DMS 273 (cell line): ENCODE results near the gene RPGRIP1.
"Not testable (repeated sequence)": the region's sequence is repeated elsewhere in the genome, so short reads cannot be mapped to it uniquely, and the experiment has no call there.

Experiments used
- DNase-seq: peaks from one replicate; lab custom pipeline; 2025; ENCODE audit not compliant: unreplicated experiment; lab: John Stamatoyannopoulos, UW

RPGRIP1 gene

GRCh38 chr14:21299562-21300130, 19.8 kb downstream of the RPGRIP1 start:
- no peak for DNase-seq

GRCh38 chr14:21300892-21301291, 21.0 kb downstream of the RPGRIP1 start:
- DNase-seq, result peak; percentile 77

- DNase-seq, result no peak
Measured at GRCh38 chr14:21302013-21302835, 22.3 kb downstream of the RPGRIP1 start.

- DNase-seq, result not testable (repeated sequence)
Measured at GRCh38 chr14:21302836-21303140, 22.9 kb downstream of the RPGRIP1 start.

- no peak for DNase-seq
Measured at GRCh38 chr14:21307637-21308036, 27.8 kb downstream of the RPGRIP1 start.

- DNase-seq, result peak; percentile 49
Measured at GRCh38 chr14:21308132-21308478, 28.2 kb downstream of the RPGRIP1 start.

GRCh38 chr14:21308479-21309237, 28.8 kb downstream of the RPGRIP1 start:
- peak; percentile 96 for DNase-seq

- no peak for DNase-seq
Measured at GRCh38 chr14:21309238-21309636, 29.4 kb downstream of the RPGRIP1 start.

GRCh38 chr14:21309956-21310355, 30.1 kb downstream of the RPGRIP1 start:
- DNase-seq, result no peak

GRCh38 chr14:21311614-21312013, 31.7 kb downstream of the RPGRIP1 start:
- no peak for DNase-seq

- DNase-seq, result no peak
Measured at GRCh38 chr14:21313512-21313911, 33.6 kb downstream of the RPGRIP1 start.

- no peak for DNase-seq
Measured at GRCh38 chr14:21317398-21317797, 37.5 kb downstream of the RPGRIP1 start.

- DNase-seq, result no peak
Measured at GRCh38 chr14:21320913-21321312, 41.0 kb downstream of the RPGRIP1 start.

GRCh38 chr14:21322716-21323115, 42.8 kb downstream of the RPGRIP1 start:
- DNase-seq, result no peak

GRCh38 chr14:21326972-21327371, 47.1 kb downstream of the RPGRIP1 start:
- DNase-seq, result peak; percentile 62
